Measurements from ENCODE around the gene MEIS1. TPM values are rescaled to one million over a fixed set of nuclear protein-coding genes. Genes with fewer than 3 reads are reported as not detected.

Gene MEIS1
- total RNA-seq, 2 donors from 2014 or later, result 1.8 to 2.3 TPM

DNA sequence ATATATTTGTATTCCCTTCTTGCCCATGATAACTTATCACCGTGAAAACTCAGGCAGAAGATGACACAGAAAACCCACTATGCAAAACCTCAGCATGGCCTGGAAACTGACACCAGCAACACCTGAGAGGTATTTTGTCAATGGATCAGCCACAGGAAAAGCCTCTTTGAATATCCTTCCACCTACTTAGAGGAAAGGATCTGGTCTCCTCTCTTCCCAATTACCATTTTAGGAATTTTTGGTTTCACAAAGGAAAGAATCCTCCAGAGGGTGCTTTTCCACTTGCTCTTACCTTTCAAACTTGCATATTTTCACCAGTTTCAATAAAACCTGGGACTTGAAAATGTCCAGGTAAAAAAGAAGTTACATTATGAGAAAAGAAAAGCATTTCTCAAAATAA is 20.0 kb upstream of the MEIS1 start:
- 62% methylated on average over 1 of the region's 1 CpG; no CpG with 5 or more reads in 1 of the 2 experiments for WGBS, 2 experiments (ENCODE audit: insufficient coverage in 1 of 2, insufficient read length in 1 of 2)
- Histone ChIP-seq H3K36me3 (ENCODE audit: control insufficient read depth, insufficient read depth, low read length) (no peaks in the 10 kb centered on the region), H3K4me1 (ENCODE audit: control insufficient read depth, insufficient read depth, low read length) (peaks cover 5% of the 10 kb centered on the region), H3K27me3 (ENCODE audit: control insufficient read depth, insufficient read depth, low read length, poor library complexity, severe bottlenecking) (no peaks in the 10 kb centered on the region), H3K27ac (ENCODE audit: low read depth, low read length) (no peak overlapping the region), H3K4me3 (ENCODE audit: low read length) (no peak overlapping the region), H3K9me3 (ENCODE audit: control insufficient read depth, low read length) (no peaks in the 10 kb centered on the region), H3K9ac (ENCODE audit: extremely low read depth, low read length, poor library complexity, severe bottlenecking) (no peak overlapping the region)
- no peaks in the 10 kb centered on the region for H3K36me3 Mint-ChIP-seq (ENCODE audit: low read depth)
- H3K4me1 Mint-ChIP-seq, result peaks cover 24% of the 10 kb centered on the region
- peaks cover 2% of the 10 kb centered on the region for H3K27me3 Mint-ChIP-seq (ENCODE audit: insufficient read depth)
- no peak overlapping the region for H3K4me3 Mint-ChIP-seq
- DNase-seq, result no peak
- no peak overlapping the region for H3K27ac Mint-ChIP-seq
- TF ChIP-seq, protein P1, sequence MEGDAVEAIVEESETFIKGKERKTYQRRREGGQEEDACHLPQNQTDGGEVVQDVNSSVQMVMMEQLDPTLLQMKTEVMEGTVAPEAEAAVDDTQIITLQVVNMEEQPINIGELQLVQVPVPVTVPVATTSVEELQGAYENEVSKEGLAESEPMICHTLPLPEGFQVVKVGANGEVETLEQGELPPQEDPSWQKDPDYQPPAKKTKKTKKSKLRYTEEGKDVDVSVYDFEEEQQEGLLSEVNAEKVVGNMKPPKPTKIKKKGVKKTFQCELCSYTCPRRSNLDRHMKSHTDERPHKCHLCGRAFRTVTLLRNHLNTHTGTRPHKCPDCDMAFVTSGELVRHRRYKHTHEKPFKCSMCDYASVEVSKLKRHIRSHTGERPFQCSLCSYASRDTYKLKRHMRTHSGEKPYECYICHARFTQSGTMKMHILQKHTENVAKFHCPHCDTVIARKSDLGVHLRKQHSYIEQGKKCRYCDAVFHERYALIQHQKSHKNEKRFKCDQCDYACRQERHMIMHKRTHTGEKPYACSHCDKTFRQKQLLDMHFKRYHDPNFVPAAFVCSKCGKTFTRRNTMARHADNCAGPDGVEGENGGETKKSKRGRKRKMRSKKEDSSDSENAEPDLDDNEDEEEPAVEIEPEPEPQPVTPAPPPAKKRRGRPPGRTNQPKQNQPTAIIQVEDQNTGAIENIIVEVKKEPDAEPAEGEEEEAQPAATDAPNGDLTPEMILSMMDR (conservative IDR thresholded peaks at IDR 0.05), result no peak
- no peaks in the 10 kb centered on the region for H3K9me3 Mint-ChIP-seq

DNA sequence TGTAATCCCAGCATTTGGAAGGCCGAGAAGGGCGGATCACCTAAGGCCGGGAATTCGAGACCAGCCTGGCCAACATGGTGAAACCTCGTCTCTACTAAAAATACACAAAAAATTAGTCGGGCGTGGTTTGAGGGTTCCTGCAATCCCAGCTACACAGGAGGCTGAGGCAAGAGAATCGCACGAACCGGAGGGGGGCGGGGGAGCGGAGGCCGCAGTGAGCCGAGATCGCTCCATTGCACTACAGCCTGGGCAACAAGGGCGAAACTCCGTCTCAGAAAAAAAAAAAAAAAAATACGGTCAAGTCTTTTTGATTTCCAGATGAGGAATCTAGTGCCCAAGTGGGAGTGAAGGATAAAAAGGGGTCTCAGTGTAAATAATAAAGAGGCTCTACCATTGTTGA is 16.5 kb upstream of the MEIS1 start:
- DNase-seq, result no peak
- Mint-ChIP-seq H3K9me3 (no peaks in the 10 kb centered on the region), H3K4me3 (no peak overlapping the region), H3K27me3 (ENCODE audit: insufficient read depth) (peaks cover 29% of the 10 kb centered on the region), H3K27ac (no peak overlapping the region), H3K36me3 (ENCODE audit: low read depth) (no peaks in the 10 kb centered on the region), H3K4me1 (peaks cover 15% of the 10 kb centered on the region)
- Histone ChIP-seq H3K27ac (ENCODE audit: low read depth, low read length) (no peak overlapping the region), H3K27me3 (ENCODE audit: control insufficient read depth, insufficient read depth, low read length, poor library complexity, severe bottlenecking) (peaks cover 26% of the 10 kb centered on the region), H3K4me3 (ENCODE audit: low read length) (no peak overlapping the region), H3K9ac (ENCODE audit: extremely low read depth, low read length, poor library complexity, severe bottlenecking) (no peak overlapping the region), H3K4me1 (ENCODE audit: control insufficient read depth, insufficient read depth, low read length) (peaks cover 1% of the 10 kb centered on the region), H3K9me3 (ENCODE audit: control insufficient read depth, low read length) (no peaks in the 10 kb centered on the region), H3K36me3 (ENCODE audit: control insufficient read depth, insufficient read depth, low read length) (no peaks in the 10 kb centered on the region)
- TF ChIP-seq, protein P1 (conservative IDR thresholded peaks at IDR 0.05), result no peak
- WGBS, 2 experiments (ENCODE audit: insufficient coverage in 1 of 2, insufficient read length in 1 of 2), result 90 to 92% methylated on average over 15 to 18 of the region's 18 CpGs

DNA sequence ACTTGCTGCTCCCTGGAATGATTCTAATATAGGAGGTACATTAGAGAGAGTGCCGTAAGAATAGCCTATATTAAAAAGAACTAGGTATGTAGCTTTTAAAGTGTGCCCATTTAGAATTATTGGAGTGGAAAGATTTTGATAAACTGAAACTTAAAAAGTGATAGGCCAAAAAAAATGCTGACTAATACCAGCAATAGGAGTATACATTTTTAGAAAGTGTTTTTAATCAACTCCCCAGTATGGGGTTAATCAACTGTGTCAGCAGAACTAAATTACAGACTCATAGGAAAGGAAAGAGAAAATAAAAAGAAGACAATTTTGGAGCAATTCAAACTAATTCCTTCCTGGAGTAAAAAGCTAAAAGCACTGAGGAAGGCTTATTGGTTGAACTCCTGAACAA is 13.3 kb upstream of the MEIS1 start:
- Histone ChIP-seq H3K4me1 (ENCODE audit: control insufficient read depth, insufficient read depth, low read length) (no peaks in the 10 kb centered on the region), H3K27me3 (ENCODE audit: control insufficient read depth, insufficient read depth, low read length, poor library complexity, severe bottlenecking) (peaks cover 53% of the 10 kb centered on the region)
- peaks cover 14% of the 10 kb centered on the region for H3K4me1 Mint-ChIP-seq

More for the DNA sequence above, 13.3 kb upstream of the MEIS1 start:
- Histone ChIP-seq H3K9me3 (ENCODE audit: control insufficient read depth, low read length) (no peaks in the 10 kb centered on the region), H3K4me3 (ENCODE audit: low read length) (no peak overlapping the region), H3K9ac (ENCODE audit: extremely low read depth, low read length, poor library complexity, severe bottlenecking) (no peak overlapping the region), H3K36me3 (ENCODE audit: control insufficient read depth, insufficient read depth, low read length) (no peaks in the 10 kb centered on the region), H3K27ac (ENCODE audit: low read depth, low read length) (no peak overlapping the region)
- no peak for DNase-seq
- Mint-ChIP-seq H3K4me3 (no peak overlapping the region), H3K27ac (no peak overlapping the region), H3K9me3 (no peaks in the 10 kb centered on the region), H3K36me3 (ENCODE audit: low read depth) (no peaks in the 10 kb centered on the region), H3K27me3 (ENCODE audit: insufficient read depth) (peaks cover 61% of the 10 kb centered on the region)
- 93 to 100% methylated on average over 1 of the region's 1 CpG for WGBS, 2 experiments (ENCODE audit: insufficient coverage in 1 of 2, insufficient read length in 1 of 2)
- TF ChIP-seq, protein P1 (conservative IDR thresholded peaks at IDR 0.05), result no peak

Data from endodermal cell (in vitro differentiated cells).